AG04449 (cell line): Measurements from ENCODE around the gene KIF5C.

Experiments
- CTCF ChIA-PET: fragments of 350-600 bp; formaldehyde crosslinking; extraction: SDS; loops from one replicate; lab custom pipeline; 2021; ENCODE audit warnings: antibody characterized with exemption; lab: Yijun Ruan, JAX
- POLR2A ChIA-PET: fragments of 400-600, 350-600 bp; formaldehyde crosslinking; extraction: SDS; loops from one replicate; lab custom pipeline; 2020; ENCODE audit warnings: antibody characterized with exemption, inconsistent platforms; lab: Yijun Ruan, JAX
- DNase-seq: peaks from one replicate; pipeline ENCODE4 v3.0.0-alpha.2; 2010; ENCODE audit warnings: low read depth, low spot score
- H3K4me3 ChIP-seq: 2 replicates; pipeline ENCODE4 v1.5.1; 2011; ENCODE audit warnings: low read depth, mild to moderate bottlenecking, control low read depth, low read length
- TF ChIP-seq, protein P1 (sequence below): IDR thresholded peaks from one replicate; pipeline ENCODE4 v1.5.1; 2011; ENCODE audit warnings: mild to moderate bottlenecking, moderate library complexity, low read length, control low read depth, inconsistent platforms; ENCODE audit not compliant: insufficient read depth; ENCODE audit errors: missing control alignments

The KIF5C gene

GRCh38 chr2:149037851-149038250, 162.8 kb downstream of the KIF5C start:
- DNase-seq, result no peak
- ChIA-PET CTCF (interaction anchor here (0.6 to 5.2 kb wide), 7 partner anchors 10 to 535 kb away, joined by 3 to 37 read pairs (median 3); no protein-coding TSS in a partner anchor), POLR2A (no interaction called here)
- TF ChIP-seq, protein P1, sequence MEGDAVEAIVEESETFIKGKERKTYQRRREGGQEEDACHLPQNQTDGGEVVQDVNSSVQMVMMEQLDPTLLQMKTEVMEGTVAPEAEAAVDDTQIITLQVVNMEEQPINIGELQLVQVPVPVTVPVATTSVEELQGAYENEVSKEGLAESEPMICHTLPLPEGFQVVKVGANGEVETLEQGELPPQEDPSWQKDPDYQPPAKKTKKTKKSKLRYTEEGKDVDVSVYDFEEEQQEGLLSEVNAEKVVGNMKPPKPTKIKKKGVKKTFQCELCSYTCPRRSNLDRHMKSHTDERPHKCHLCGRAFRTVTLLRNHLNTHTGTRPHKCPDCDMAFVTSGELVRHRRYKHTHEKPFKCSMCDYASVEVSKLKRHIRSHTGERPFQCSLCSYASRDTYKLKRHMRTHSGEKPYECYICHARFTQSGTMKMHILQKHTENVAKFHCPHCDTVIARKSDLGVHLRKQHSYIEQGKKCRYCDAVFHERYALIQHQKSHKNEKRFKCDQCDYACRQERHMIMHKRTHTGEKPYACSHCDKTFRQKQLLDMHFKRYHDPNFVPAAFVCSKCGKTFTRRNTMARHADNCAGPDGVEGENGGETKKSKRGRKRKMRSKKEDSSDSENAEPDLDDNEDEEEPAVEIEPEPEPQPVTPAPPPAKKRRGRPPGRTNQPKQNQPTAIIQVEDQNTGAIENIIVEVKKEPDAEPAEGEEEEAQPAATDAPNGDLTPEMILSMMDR, result no peak
- H3K4me3 ChIP-seq, result peak overlapping the region; percentile 59; the same call in 1 of the 2 replicates

GRCh38 chr2:149038442-149039212, 163.6 kb downstream of the KIF5C start, which contains the start of gene LYPD6B:
TSS of gene LYPD6B (plus strand) at chr2:149038699. CDS start at chr2:149130949, 92,250 bp downstream.
- DNase-seq, result no peak
- CTCF ChIA-PET, result interaction anchor here (0.6 to 5.2 kb wide), 10 partner anchors 10 to 535 kb away, joined by 3 to 37 read pairs (median 4); no protein-coding TSS in a partner anchor
- H3K4me3 ChIP-seq, result peak within 1 kb of the TSS; percentile 59
- POLR2A ChIA-PET, result interaction anchor here (0.9 kb wide), 1 partner anchor 22 kb away, joined by 3 read pairs; no protein-coding TSS in a partner anchor
- TF ChIP-seq, protein P1, result no peak

DNA sequence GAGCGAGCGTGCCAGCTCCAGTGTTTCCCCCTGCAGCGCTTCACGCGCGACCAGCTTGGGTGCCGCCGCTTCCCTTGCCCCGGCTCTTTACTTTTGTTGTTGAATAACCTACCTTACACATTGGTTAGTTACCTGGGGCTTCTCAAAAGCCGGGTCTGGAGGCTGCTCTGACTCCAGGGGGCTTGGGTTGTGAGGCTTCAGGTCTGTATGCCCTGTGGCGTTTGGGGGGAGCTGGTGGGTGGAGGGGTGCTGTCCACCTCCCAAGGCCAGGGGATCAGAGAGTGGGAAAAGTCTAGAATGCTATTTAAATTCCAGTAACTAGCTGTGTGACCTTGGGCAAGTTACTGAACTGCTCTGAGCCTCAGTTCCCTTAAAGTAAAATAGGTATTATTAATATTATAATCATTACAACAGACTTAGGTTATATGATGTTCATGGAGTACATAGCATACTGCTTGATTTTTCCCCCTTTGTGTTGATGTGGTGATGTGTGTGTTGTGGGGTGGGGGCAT, 164.2 kb downstream of the KIF5C start:
- ChIA-PET POLR2A (interaction anchor here (0.9 kb wide), 1 partner anchor 22 kb away, joined by 3 read pairs; no protein-coding TSS in a partner anchor), CTCF (interaction anchor here (0.7 to 5.2 kb wide), 8 partner anchors 9 to 522 kb away, joined by 3 to 37 read pairs (median 4); no protein-coding TSS in a partner anchor)
- H3K4me3 ChIP-seq, result peak overlapping the region; percentile 59
- TF ChIP-seq, protein P1, result no peak
- DNase-seq, result no peak

GRCh38 chr2:149040451-149040850, 165.4 kb downstream of the KIF5C start:
- ChIA-PET CTCF (interaction anchor here (0.6 to 5.2 kb wide), 6 partner anchors 10 to 521 kb away, joined by 3 to 37 read pairs (median 3); no protein-coding TSS in a partner anchor), POLR2A (no interaction called here)
- TF ChIP-seq, protein P1, result peak; percentile 46
- H3K4me3 ChIP-seq, result no peak overlapping the region
- no peak for DNase-seq

- DNase-seq, result no peak
- CTCF ChIA-PET, result interaction anchor here (0.7 to 5.2 kb wide), 4 partner anchors 9 to 175 kb away, joined by 3 to 37 read pairs (median 4); no protein-coding TSS in a partner anchor
Measured at GRCh38 chr2:149041482-149041881, 166.5 kb downstream of the KIF5C start.

More at GRCh38 chr2:149041482-149041881, 166.5 kb downstream of the KIF5C start:
- no peak overlapping the region for H3K4me3 ChIP-seq
- POLR2A ChIA-PET, result interaction anchor here (0.7 kb wide), 1 partner anchor 1423 kb away, joined by 4 read pairs; no protein-coding TSS in a partner anchor
- TF ChIP-seq, protein P1, result no peak
